ENCODE measurements around the gene CUX1. TPM values are rescaled to one million over a fixed set of nuclear protein-coding genes. Genes with fewer than 3 reads are reported as not detected.

CUX1 gene
- total RNA-seq, 1 experiment from 2014 or later: 92.4 TPM

- H2AFZ ChIP-seq (ENCODE audit: low read length): no peak overlapping the region
- H3K79me2 ChIP-seq (ENCODE audit: low read length): peaks cover 8% of the 10 kb centered on the region; the same call in 1 of the 2 replicates
- no peaks in the 10 kb centered on the region for H3K9me3 ChIP-seq (ENCODE audit: low read length)
- no peak overlapping the region for H3K4me2 ChIP-seq (ENCODE audit: low read depth, low read length, poor library complexity, severe bottlenecking)
- 0 out of 2 replicates have a peak, but pooled peaks cover 4% of the 10 kb centered on the region for H3K36me3 ChIP-seq (ENCODE audit: insufficient read depth, low read length)
- H3K27me3 ChIP-seq (ENCODE audit: low read length): no peaks in the 10 kb centered on the region
- no peaks in the 10 kb centered on the region for H4K20me1 ChIP-seq (ENCODE audit: insufficient read depth, low read depth, low read length)
- H3K9me2 ChIP-seq (replicated peaks; ENCODE audit: insufficient read depth, low read length): no peaks in the 10 kb centered on the region
- H3K4me1 ChIP-seq (ENCODE audit: low read length): no peaks in the 10 kb centered on the region
- no peak overlapping the region for H3K9ac ChIP-seq (ENCODE audit: low read length)
- H3K27ac ChIP-seq (ENCODE audit: low read length): no peak overlapping the region
- no peak overlapping the region for H3K4me3 ChIP-seq (ENCODE audit: low read length)
- DNase-seq: no peak
Measured at GRCh38 chr7:102149416-102149815, 332.0 kb downstream of the CUX1 start.

GRCh38 chr7:102150266-102150665 is 332.8 kb downstream of the CUX1 start:
- H3K9me2 ChIP-seq (replicated peaks; ENCODE audit: insufficient read depth, low read length): no peaks in the 10 kb centered on the region
- no peaks in the 10 kb centered on the region for H3K9me3 ChIP-seq (ENCODE audit: low read length)
- H3K27ac ChIP-seq (ENCODE audit: low read length): no peak overlapping the region
- H3K4me1 ChIP-seq (ENCODE audit: low read length): no peaks in the 10 kb centered on the region
- no peaks in the 10 kb centered on the region for H4K20me1 ChIP-seq (ENCODE audit: insufficient read depth, low read depth, low read length)
- no peak overlapping the region for H3K4me3 ChIP-seq (ENCODE audit: low read length)
- H3K36me3 ChIP-seq (ENCODE audit: insufficient read depth, low read length): 0 out of 2 replicates have a peak, but pooled peaks cover 4% of the 10 kb centered on the region
- no peak overlapping the region for H3K4me2 ChIP-seq (ENCODE audit: low read depth, low read length, poor library complexity, severe bottlenecking)
- H3K9ac ChIP-seq (ENCODE audit: low read length): no peak overlapping the region
- H2AFZ ChIP-seq (ENCODE audit: low read length): no peak overlapping the region
- H3K27me3 ChIP-seq (ENCODE audit: low read length): no peaks in the 10 kb centered on the region
- no peak for DNase-seq
- peaks cover 8% of the 10 kb centered on the region; the same call in 1 of the 2 replicates for H3K79me2 ChIP-seq (ENCODE audit: low read length)

GRCh38 chr7:102152672-102153598 is 335.5 kb downstream of the CUX1 start:
- Histone ChIP-seq H3K4me1 (ENCODE audit: low read length) (no peaks in the 10 kb centered on the region), H3K36me3 (ENCODE audit: insufficient read depth, low read length) (0 out of 2 replicates have a peak, but pooled peaks cover 4% of the 10 kb centered on the region), H3K4me3 (ENCODE audit: low read length) (no peak overlapping the region), H2AFZ (ENCODE audit: low read length) (no peak overlapping the region), H3K9me3 (ENCODE audit: low read length) (no peaks in the 10 kb centered on the region), H4K20me1 (ENCODE audit: insufficient read depth, low read depth, low read length) (no peaks in the 10 kb centered on the region), H3K9ac (ENCODE audit: low read length) (no peak overlapping the region), H3K9me2 (replicated peaks; ENCODE audit: insufficient read depth, low read length) (no peaks in the 10 kb centered on the region), H3K27ac (ENCODE audit: low read length) (no peak overlapping the region), H3K27me3 (ENCODE audit: low read length) (no peaks in the 10 kb centered on the region), H3K4me2 (ENCODE audit: low read depth, low read length, poor library complexity, severe bottlenecking) (no peak overlapping the region), H3K79me2 (ENCODE audit: low read length) (peaks cover 3% of the 10 kb centered on the region; the same call in 1 of the 2 replicates)
- no peak for DNase-seq

- Histone ChIP-seq H3K9ac (ENCODE audit: low read length) (no peak overlapping the region), H3K9me2 (replicated peaks; ENCODE audit: insufficient read depth, low read length) (no peaks in the 10 kb centered on the region), H3K4me3 (ENCODE audit: low read length) (no peak overlapping the region), H3K27me3 (ENCODE audit: low read length) (no peaks in the 10 kb centered on the region), H3K4me1 (ENCODE audit: low read length) (no peaks in the 10 kb centered on the region), H2AFZ (ENCODE audit: low read length) (no peak overlapping the region), H3K27ac (ENCODE audit: low read length) (no peak overlapping the region), H4K20me1 (ENCODE audit: insufficient read depth, low read depth, low read length) (no peaks in the 10 kb centered on the region), H3K36me3 (ENCODE audit: insufficient read depth, low read length) (0 out of 2 replicates have a peak, but pooled peaks cover 4% of the 10 kb centered on the region), H3K79me2 (ENCODE audit: low read length) (no peaks in the 10 kb centered on the region; the same call in 1 of the 2 replicates), H3K4me2 (ENCODE audit: low read depth, low read length, poor library complexity, severe bottlenecking) (no peak overlapping the region), H3K9me3 (ENCODE audit: low read length) (no peaks in the 10 kb centered on the region)
- DNase-seq: no peak
Measured at GRCh38 chr7:102153599-102153946, 336.1 kb downstream of the CUX1 start.

- DNase-seq: no peak
- Histone ChIP-seq H3K79me2 (ENCODE audit: low read length) (no peaks in the 10 kb centered on the region; the same call in 1 of the 2 replicates), H3K9ac (ENCODE audit: low read length) (no peak overlapping the region), H3K9me3 (ENCODE audit: low read length) (no peaks in the 10 kb centered on the region), H2AFZ (ENCODE audit: low read length) (no peak overlapping the region), H3K27me3 (ENCODE audit: low read length) (no peaks in the 10 kb centered on the region), H3K36me3 (ENCODE audit: insufficient read depth, low read length) (peaks cover 4% of the 10 kb centered on the region; the same call in 1 of the 2 replicates), H3K27ac (ENCODE audit: low read length) (no peak overlapping the region), H4K20me1 (ENCODE audit: insufficient read depth, low read depth, low read length) (no peaks in the 10 kb centered on the region), H3K4me2 (ENCODE audit: low read depth, low read length, poor library complexity, severe bottlenecking) (no peak overlapping the region), H3K4me1 (ENCODE audit: low read length) (no peaks in the 10 kb centered on the region), H3K9me2 (replicated peaks; ENCODE audit: insufficient read depth, low read length) (no peaks in the 10 kb centered on the region), H3K4me3 (ENCODE audit: low read length) (no peak overlapping the region)
Measured at GRCh38 chr7:102154425-102154824, 337.0 kb downstream of the CUX1 start.

- DNase-seq: no peak
Measured at GRCh38 chr7:102155821-102156441, 338.5 kb downstream of the CUX1 start.

GRCh38 chr7:102156867-102157266 is 339.4 kb downstream of the CUX1 start:
- Histone ChIP-seq H3K79me2 (ENCODE audit: low read length) (no peaks in the 10 kb centered on the region), H3K4me3 (ENCODE audit: low read length) (no peak overlapping the region), H3K9me3 (ENCODE audit: low read length) (no peaks in the 10 kb centered on the region), H4K20me1 (ENCODE audit: insufficient read depth, low read depth, low read length) (no peaks in the 10 kb centered on the region), H3K4me1 (ENCODE audit: low read length) (no peaks in the 10 kb centered on the region), H2AFZ (ENCODE audit: low read length) (no peak overlapping the region), H3K27ac (ENCODE audit: low read length) (no peak overlapping the region), H3K27me3 (ENCODE audit: low read length) (no peaks in the 10 kb centered on the region), H3K4me2 (ENCODE audit: low read depth, low read length, poor library complexity, severe bottlenecking) (no peak overlapping the region), H3K9ac (ENCODE audit: low read length) (no peak overlapping the region), H3K9me2 (replicated peaks; ENCODE audit: insufficient read depth, low read length) (no peaks in the 10 kb centered on the region), H3K36me3 (ENCODE audit: insufficient read depth, low read length) (peaks cover 4% of the 10 kb centered on the region; the same call in 1 of the 2 replicates)
- no peak for DNase-seq

More at GRCh38 chr7:102155821-102156441, 338.5 kb downstream of the CUX1 start:
- Histone ChIP-seq H3K79me2 (ENCODE audit: low read length) (no peaks in the 10 kb centered on the region; the same call in 1 of the 2 replicates), H3K4me2 (ENCODE audit: low read depth, low read length, poor library complexity, severe bottlenecking) (no peak overlapping the region), H2AFZ (ENCODE audit: low read length) (no peak overlapping the region), H4K20me1 (ENCODE audit: insufficient read depth, low read depth, low read length) (no peaks in the 10 kb centered on the region), H3K36me3 (ENCODE audit: insufficient read depth, low read length) (peaks cover 4% of the 10 kb centered on the region; the same call in 1 of the 2 replicates), H3K9me3 (ENCODE audit: low read length) (no peaks in the 10 kb centered on the region), H3K27me3 (ENCODE audit: low read length) (no peaks in the 10 kb centered on the region), H3K4me1 (ENCODE audit: low read length) (no peaks in the 10 kb centered on the region), H3K4me3 (ENCODE audit: low read length) (no peak overlapping the region), H3K27ac (ENCODE audit: low read length) (no peak overlapping the region), H3K9ac (ENCODE audit: low read length) (no peak overlapping the region), H3K9me2 (replicated peaks; ENCODE audit: insufficient read depth, low read length) (no peaks in the 10 kb centered on the region)

GRCh38 chr7:102165136-102165535 is 347.7 kb downstream of the CUX1 start:
- Histone ChIP-seq H3K36me3 (ENCODE audit: insufficient read depth, low read length) (peaks cover 2% of the 10 kb centered on the region; the same call in 1 of the 2 replicates), H3K9me2 (replicated peaks; ENCODE audit: insufficient read depth, low read length) (no peaks in the 10 kb centered on the region), H3K4me2 (ENCODE audit: low read depth, low read length, poor library complexity, severe bottlenecking) (no peak overlapping the region), H3K27me3 (ENCODE audit: low read length) (no peaks in the 10 kb centered on the region), H2AFZ (ENCODE audit: low read length) (no peak overlapping the region), H3K9me3 (ENCODE audit: low read length) (no peaks in the 10 kb centered on the region), H3K27ac (ENCODE audit: low read length) (no peak overlapping the region), H3K4me3 (ENCODE audit: low read length) (no peak overlapping the region), H3K9ac (ENCODE audit: low read length) (no peak overlapping the region), H3K4me1 (ENCODE audit: low read length) (no peaks in the 10 kb centered on the region), H4K20me1 (ENCODE audit: insufficient read depth, low read depth, low read length) (no peaks in the 10 kb centered on the region), H3K79me2 (ENCODE audit: low read length) (peaks cover under 1% of the 10 kb centered on the region; the same call in 1 of the 2 replicates)
- no peak for DNase-seq

Measured in Karpas-422 (cell line).